Liver (tissue), 9 donors: ENCODE data around the gene IMPG1. TPM values are rescaled to one million over a fixed set of nuclear protein-coding genes. Genes with fewer than 3 reads are reported as not detected.

Experiments used
- DNase-seq: peaks from one replicate; pipeline ENCODE4 v3.0.0-alpha.2; 2017; ENCODE audit warnings: low spot score
- H3K27ac ChIP-seq, 2 donors: one replicate each; pipeline ENCODE4 v1.7.0; 2013; ENCODE audit warnings: inconsistent platforms in 2 of 2, low read length in 2 of 2, control low read depth in 1 of 2, low read depth in 1 of 2, mild to moderate bottlenecking in 1 of 2
- H3K27me3 ChIP-seq, 4 donors: one replicate each; pipeline versions ENCODE4 v1.6.1 to v1.7.0; 2013; ENCODE audit warnings: low read length in 3 of 4, inconsistent platforms in 1 of 4, mild to moderate bottlenecking in 1 of 4, moderate library complexity in 1 of 4; ENCODE audit not compliant: control insufficient read depth in 4 of 4, insufficient read depth in 4 of 4
- H3K36me3 ChIP-seq, 4 donors: one replicate each; pipeline versions ENCODE4 v1.6.1 to v1.7.0; 2013; ENCODE audit warnings: low read length in 3 of 4, mild to moderate bottlenecking in 3 of 4, low read depth in 1 of 4, moderate library complexity in 1 of 4; ENCODE audit not compliant: control insufficient read depth in 4 of 4, insufficient read depth in 3 of 4
- H3K4me1 ChIP-seq, 4 donors: one replicate each; pipeline versions ENCODE4 v1.6.1 to v1.7.0; 2013; ENCODE audit warnings: low read length in 3 of 4, mild to moderate bottlenecking in 3 of 4, moderate library complexity in 1 of 4; ENCODE audit not compliant: control insufficient read depth in 4 of 4, insufficient read depth in 4 of 4
- H3K4me3 ChIP-seq, 3 donors: one replicate each; pipeline versions ENCODE4 v1.6.1 to v1.7.0; 2013; ENCODE audit warnings: low read length in 3 of 3, control low read depth in 1 of 3, low read depth in 1 of 3, mild to moderate bottlenecking in 1 of 3
- H3K9ac ChIP-seq, 2 donors: one replicate each; pipeline ENCODE4 v1.7.0; 2013; ENCODE audit warnings: low read length in 2 of 2, mild to moderate bottlenecking in 2 of 2, moderate library complexity in 2 of 2, control low read depth in 1 of 2, low read depth in 1 of 2
- H3K9me3 ChIP-seq, 4 donors: one replicate each; pipeline versions ENCODE4 v1.6.1 to v1.7.0; 2013; ENCODE audit warnings: low read length in 3 of 4; ENCODE audit not compliant: control insufficient read depth in 4 of 4
- FOXA2 ChIP-seq: IDR thresholded peaks from 2 replicates; pipeline ENCODE4 v1.6.1; 2016; ENCODE audit warnings: antibody characterized with exemption
- GABPA ChIP-seq, 2 donors: IDR thresholded peaks in 1 of 2; conservative IDR thresholded peaks in 1 of 2; 2 replicates each; pipeline ENCODE4 v1.6.1; 2016; ENCODE audit warnings: antibody characterized with exemption in 2 of 2, mild to moderate bottlenecking in 1 of 2, moderate library complexity in 1 of 2
- HNF4A ChIP-seq, 2 donors: conservative IDR thresholded peaks; 2 replicates each; pipeline ENCODE4 v1.6.1; 2016; ENCODE audit warnings: antibody characterized with exemption in 2 of 2, mild to moderate bottlenecking in 2 of 2
- HNF4G ChIP-seq: IDR thresholded peaks from 2 replicates; pipeline ENCODE4 v1.6.1; 2016; ENCODE audit warnings: antibody characterized with exemption
- RAD21 ChIP-seq, 2 donors: IDR thresholded peaks; 2 replicates each; pipeline ENCODE4 v1.6.1; 2016; ENCODE audit warnings: antibody characterized with exemption in 2 of 2, mild to moderate bottlenecking in 2 of 2
- RXRA ChIP-seq, 2 donors: IDR thresholded peaks; 2 replicates each; pipeline ENCODE4 v1.6.1; 2017 to 2018; ENCODE audit warnings: antibody characterized with exemption in 2 of 2, mild to moderate bottlenecking in 1 of 2
- SP1 ChIP-seq: IDR thresholded peaks from 2 replicates; pipeline ENCODE4 v1.6.1; 2018; ENCODE audit warnings: antibody characterized with exemption, mild to moderate bottlenecking
- TAF1 ChIP-seq: conservative IDR thresholded peaks from 2 replicates; pipeline ENCODE4 v1.6.1; 2016; ENCODE audit warnings: antibody characterized with exemption, mild to moderate bottlenecking
- YY1 ChIP-seq: IDR thresholded peaks from 2 replicates; pipeline ENCODE4 v1.6.1; 2016; ENCODE audit warnings: antibody characterized with exemption, mild to moderate bottlenecking
- WGBS: extraction: QIAGEN DNeasy Blood & Tissue Kit; methylation state at CpG from one replicate; pipeline ENCODE4 v1.1.7; 2013; 5-methylcytosine and 5-hydroxymethylcytosine counted together
- polyA plus RNA-seq, 2 donors: library from polyadenylated mRNA; stranded (reverse) in 1 of 2; unstranded in 1 of 2; fragments of 200-250 nt in 1 of 2; fragments of >200 nt in 1 of 2; fragmentation: Nextera tagmentation in 1 of 2; extraction: Ambion mirVana in 1 of 2; gene quantifications; one replicate each; pipeline versions ENCODE4 v1.2.1 to v1.2.3, GENCODE V29; 2013 to 2015
- total RNA-seq, 2 donors: library from RNA; depleted of rRNA; stranded (reverse); fragments of >200 nt; gene quantifications; one replicate each; pipeline ENCODE4 v1.2.3, GENCODE V29; 2014
- TF ChIP-seq, protein P1 (sequence below): IDR thresholded peaks from 2 replicates; pipeline ENCODE4 v1.6.1; 2016; ENCODE audit warnings: antibody characterized with exemption
- TF ChIP-seq, protein P2 (sequence below): fragments of 150-350 bp; IDR thresholded peaks from 2 replicates; pipeline ENCODE4 v1.5.1; 2017; ENCODE audit warnings: improper control_type of control experiment, low read depth, low read length; ENCODE audit not compliant: missing input control
- TF ChIP-seq, protein P3 (sequence below): IDR thresholded peaks from 2 replicates; pipeline ENCODE4 v1.6.1; 2016; ENCODE audit warnings: antibody characterized with exemption
- TF ChIP-seq, protein P4 (sequence below): IDR thresholded peaks from 2 replicates; pipeline ENCODE4 v1.6.1; 2016; ENCODE audit warnings: antibody characterized with exemption, mild to moderate bottlenecking
- TF ChIP-seq, protein P5 (sequence below): IDR thresholded peaks from 2 replicates; pipeline ENCODE4 v1.6.1; 2016; ENCODE audit warnings: antibody characterized with exemption
- donor health status: healthy.
- donor health status: healthy.
- donor health status: healthy.
- donor health status: healthy.
- donor health status: healthy.

Gene IMPG1
- total and polyA plus RNA-seq, 4 donors: not detected

DNA sequence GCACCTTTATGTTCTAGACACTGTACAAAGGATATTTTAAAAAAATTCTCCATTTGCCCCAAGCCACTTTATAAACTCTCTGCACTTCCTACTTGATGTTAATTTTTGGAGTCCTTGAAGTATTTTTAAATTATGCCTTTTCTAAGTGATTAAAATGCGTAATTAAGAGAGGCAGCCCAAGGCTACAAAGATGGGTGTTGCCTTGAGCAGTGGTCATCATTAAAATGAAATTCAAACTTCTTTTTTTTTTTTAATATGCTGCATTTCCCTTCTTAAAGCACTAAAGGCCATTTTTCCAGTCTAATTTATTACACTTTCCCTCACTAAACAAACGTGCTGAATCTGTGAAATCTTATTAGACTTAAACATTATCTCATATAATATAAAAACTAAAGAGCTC is 102.4 kb downstream of the IMPG1 start:
- no peaks in the 10 kb centered on the region for H3K4me1 ChIP-seq
- H3K27me3 ChIP-seq: no peaks in the 10 kb centered on the region
- no peak overlapping the region for H3K9ac ChIP-seq
- DNase-seq: no peak
- WGBS: 67% methylated on average over 2 of the region's 2 CpGs
- no peak for TF ChIP-seq FOXA2
- TF ChIP-seq, protein P1, sequence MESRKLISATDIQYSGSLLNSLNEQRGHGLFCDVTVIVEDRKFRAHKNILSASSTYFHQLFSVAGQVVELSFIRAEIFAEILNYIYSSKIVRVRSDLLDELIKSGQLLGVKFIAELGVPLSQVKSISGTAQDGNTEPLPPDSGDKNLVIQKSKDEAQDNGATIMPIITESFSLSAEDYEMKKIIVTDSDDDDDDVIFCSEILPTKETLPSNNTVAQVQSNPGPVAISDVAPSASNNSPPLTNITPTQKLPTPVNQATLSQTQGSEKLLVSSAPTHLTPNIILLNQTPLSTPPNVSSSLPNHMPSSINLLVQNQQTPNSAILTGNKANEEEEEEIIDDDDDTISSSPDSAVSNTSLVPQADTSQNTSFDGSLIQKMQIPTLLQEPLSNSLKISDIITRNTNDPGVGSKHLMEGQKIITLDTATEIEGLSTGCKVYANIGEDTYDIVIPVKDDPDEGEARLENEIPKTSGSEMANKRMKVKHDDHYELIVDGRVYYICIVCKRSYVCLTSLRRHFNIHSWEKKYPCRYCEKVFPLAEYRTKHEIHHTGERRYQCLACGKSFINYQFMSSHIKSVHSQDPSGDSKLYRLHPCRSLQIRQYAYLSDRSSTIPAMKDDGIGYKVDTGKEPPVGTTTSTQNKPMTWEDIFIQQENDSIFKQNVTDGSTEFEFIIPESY: no peak
- no peak for TF ChIP-seq HNF4G
- TF ChIP-seq SP1: no peak
- TF ChIP-seq, protein P2, sequence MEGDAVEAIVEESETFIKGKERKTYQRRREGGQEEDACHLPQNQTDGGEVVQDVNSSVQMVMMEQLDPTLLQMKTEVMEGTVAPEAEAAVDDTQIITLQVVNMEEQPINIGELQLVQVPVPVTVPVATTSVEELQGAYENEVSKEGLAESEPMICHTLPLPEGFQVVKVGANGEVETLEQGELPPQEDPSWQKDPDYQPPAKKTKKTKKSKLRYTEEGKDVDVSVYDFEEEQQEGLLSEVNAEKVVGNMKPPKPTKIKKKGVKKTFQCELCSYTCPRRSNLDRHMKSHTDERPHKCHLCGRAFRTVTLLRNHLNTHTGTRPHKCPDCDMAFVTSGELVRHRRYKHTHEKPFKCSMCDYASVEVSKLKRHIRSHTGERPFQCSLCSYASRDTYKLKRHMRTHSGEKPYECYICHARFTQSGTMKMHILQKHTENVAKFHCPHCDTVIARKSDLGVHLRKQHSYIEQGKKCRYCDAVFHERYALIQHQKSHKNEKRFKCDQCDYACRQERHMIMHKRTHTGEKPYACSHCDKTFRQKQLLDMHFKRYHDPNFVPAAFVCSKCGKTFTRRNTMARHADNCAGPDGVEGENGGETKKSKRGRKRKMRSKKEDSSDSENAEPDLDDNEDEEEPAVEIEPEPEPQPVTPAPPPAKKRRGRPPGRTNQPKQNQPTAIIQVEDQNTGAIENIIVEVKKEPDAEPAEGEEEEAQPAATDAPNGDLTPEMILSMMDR: no peak
- no peak for TF ChIP-seq YY1
- TF ChIP-seq, protein P3, sequence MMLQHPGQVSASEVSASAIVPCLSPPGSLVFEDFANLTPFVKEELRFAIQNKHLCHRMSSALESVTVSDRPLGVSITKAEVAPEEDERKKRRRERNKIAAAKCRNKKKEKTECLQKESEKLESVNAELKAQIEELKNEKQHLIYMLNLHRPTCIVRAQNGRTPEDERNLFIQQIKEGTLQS: no peak
- no peak for TF ChIP-seq TAF1
- TF ChIP-seq, protein P4, sequence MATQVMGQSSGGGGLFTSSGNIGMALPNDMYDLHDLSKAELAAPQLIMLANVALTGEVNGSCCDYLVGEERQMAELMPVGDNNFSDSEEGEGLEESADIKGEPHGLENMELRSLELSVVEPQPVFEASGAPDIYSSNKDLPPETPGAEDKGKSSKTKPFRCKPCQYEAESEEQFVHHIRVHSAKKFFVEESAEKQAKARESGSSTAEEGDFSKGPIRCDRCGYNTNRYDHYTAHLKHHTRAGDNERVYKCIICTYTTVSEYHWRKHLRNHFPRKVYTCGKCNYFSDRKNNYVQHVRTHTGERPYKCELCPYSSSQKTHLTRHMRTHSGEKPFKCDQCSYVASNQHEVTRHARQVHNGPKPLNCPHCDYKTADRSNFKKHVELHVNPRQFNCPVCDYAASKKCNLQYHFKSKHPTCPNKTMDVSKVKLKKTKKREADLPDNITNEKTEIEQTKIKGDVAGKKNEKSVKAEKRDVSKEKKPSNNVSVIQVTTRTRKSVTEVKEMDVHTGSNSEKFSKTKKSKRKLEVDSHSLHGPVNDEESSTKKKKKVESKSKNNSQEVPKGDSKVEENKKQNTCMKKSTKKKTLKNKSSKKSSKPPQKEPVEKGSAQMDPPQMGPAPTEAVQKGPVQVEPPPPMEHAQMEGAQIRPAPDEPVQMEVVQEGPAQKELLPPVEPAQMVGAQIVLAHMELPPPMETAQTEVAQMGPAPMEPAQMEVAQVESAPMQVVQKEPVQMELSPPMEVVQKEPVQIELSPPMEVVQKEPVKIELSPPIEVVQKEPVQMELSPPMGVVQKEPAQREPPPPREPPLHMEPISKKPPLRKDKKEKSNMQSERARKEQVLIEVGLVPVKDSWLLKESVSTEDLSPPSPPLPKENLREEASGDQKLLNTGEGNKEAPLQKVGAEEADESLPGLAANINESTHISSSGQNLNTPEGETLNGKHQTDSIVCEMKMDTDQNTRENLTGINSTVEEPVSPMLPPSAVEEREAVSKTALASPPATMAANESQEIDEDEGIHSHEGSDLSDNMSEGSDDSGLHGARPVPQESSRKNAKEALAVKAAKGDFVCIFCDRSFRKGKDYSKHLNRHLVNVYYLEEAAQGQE: no peak
- TF ChIP-seq GABPA (IDR thresholded peaks at IDR 0.05 in 1 of 2, conservative IDR thresholded peaks at IDR 0.05 in 1 of 2): no peak
- TF ChIP-seq, protein P5, sequence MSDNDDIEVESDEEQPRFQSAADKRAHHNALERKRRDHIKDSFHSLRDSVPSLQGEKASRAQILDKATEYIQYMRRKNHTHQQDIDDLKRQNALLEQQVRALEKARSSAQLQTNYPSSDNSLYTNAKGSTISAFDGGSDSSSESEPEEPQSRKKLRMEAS: no peak
- H3K36me3 ChIP-seq: no peaks in the 10 kb centered on the region
- H3K9me3 ChIP-seq: no peaks in the 10 kb centered on the region
- no peak overlapping the region for H3K27ac ChIP-seq
- no peak overlapping the region for H3K4me3 ChIP-seq

DNA sequence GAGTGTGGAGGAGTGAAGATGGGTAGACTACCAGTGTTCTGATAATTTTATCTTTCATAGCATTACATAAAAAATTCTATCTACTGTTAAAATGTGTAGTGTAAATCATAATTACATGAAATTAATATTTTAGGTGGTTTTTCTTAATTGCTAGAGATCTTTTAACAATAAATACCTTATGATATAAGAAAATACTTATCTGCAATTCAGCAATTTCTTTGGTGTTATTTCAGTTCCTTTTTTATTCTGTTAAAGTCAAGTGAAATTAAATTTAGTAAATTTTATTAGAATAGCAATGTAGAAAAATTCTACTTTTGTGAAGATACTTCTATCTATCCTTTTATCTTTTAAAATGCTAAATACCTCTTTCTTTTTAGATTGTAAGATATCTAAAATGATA is 104.3 kb downstream of the IMPG1 start:
- no peaks in the 10 kb centered on the region for H3K9me3 ChIP-seq
- no peak overlapping the region for H3K27ac ChIP-seq
- H3K9ac ChIP-seq: no peak overlapping the region
- no peaks in the 10 kb centered on the region for H3K27me3 ChIP-seq
- no peaks in the 10 kb centered on the region for H3K4me1 ChIP-seq
- TF ChIP-seq HNF4A (conservative IDR thresholded peaks at IDR 0.05) (no peak), TAF1 (no peak), RAD21 (IDR thresholded peaks at IDR 0.05) (no peak), RXRA (IDR thresholded peaks at IDR 0.05) (no peak)
- no peak overlapping the region for H3K4me3 ChIP-seq
- no peaks in the 10 kb centered on the region for H3K36me3 ChIP-seq
- no peak for DNase-seq
